ENCODE data around the gene PACSIN2.

The PACSIN2 gene

GRCh38 chr22:42950281-42950680 lies 64.7 kb downstream of the PACSIN2 start:
- in situ Hi-C loops (cut with HindIII; ENCODE audit: low sequenced_read_pairs), result no loop called here
- H3K4me3 ChIP-seq (ENCODE audit: low read depth, low read length), result no peak overlapping the region
- no peak for DNase-seq (ENCODE audit: low read depth)
- no peak for TF ChIP-seq CTCF (IDR thresholded peaks at IDR 0.05; ENCODE audit: low read depth, low read length, missing control alignments)

GRCh38 chr22:42949159-42949558 lies 65.8 kb downstream of the PACSIN2 start:
- no peak for TF ChIP-seq CTCF (IDR thresholded peaks at IDR 0.05; ENCODE audit: low read depth, low read length, missing control alignments)
- DNase-seq (ENCODE audit: low read depth), result no peak
- no peak overlapping the region for H3K4me3 ChIP-seq (ENCODE audit: low read depth, low read length)
- in situ Hi-C loops (cut with HindIII; ENCODE audit: low sequenced_read_pairs), result no loop called here

- in situ Hi-C loops (cut with HindIII; ENCODE audit: low sequenced_read_pairs), result no loop called here
- no peak for TF ChIP-seq CTCF (IDR thresholded peaks at IDR 0.05; ENCODE audit: low read depth, low read length, missing control alignments)
- no peak overlapping the region for H3K4me3 ChIP-seq (ENCODE audit: low read depth, low read length)
- no peak for DNase-seq (ENCODE audit: low read depth)
Measured at GRCh38 chr22:42948294-42948693, 66.7 kb downstream of the PACSIN2 start.

GRCh38 chr22:42947211-42947990 lies 67.5 kb downstream of the PACSIN2 start:
- no peak overlapping the region for H3K4me3 ChIP-seq (ENCODE audit: low read depth, low read length)
- in situ Hi-C loops (cut with HindIII; ENCODE audit: low sequenced_read_pairs), result no loop called here
- no peak for TF ChIP-seq CTCF (IDR thresholded peaks at IDR 0.05; ENCODE audit: low read depth, low read length, missing control alignments)
- DNase-seq (ENCODE audit: low read depth), result no peak

GRCh38 chr22:42946546-42947198 lies 68.3 kb downstream of the PACSIN2 start:
- H3K4me3 ChIP-seq (ENCODE audit: low read depth, low read length), result no peak overlapping the region
- DNase-seq (ENCODE audit: low read depth), result no peak
- TF ChIP-seq CTCF (IDR thresholded peaks at IDR 0.05; ENCODE audit: low read depth, low read length, missing control alignments), result no peak
- in situ Hi-C loops (cut with HindIII; ENCODE audit: low sequenced_read_pairs), result no loop called here

- no peak overlapping the region for H3K4me3 ChIP-seq (ENCODE audit: low read depth, low read length)
- DNase-seq (ENCODE audit: low read depth), result no peak
- in situ Hi-C loops (cut with HindIII; ENCODE audit: low sequenced_read_pairs), result no loop called here
- no peak for TF ChIP-seq CTCF (IDR thresholded peaks at IDR 0.05; ENCODE audit: low read depth, low read length, missing control alignments)
Measured at GRCh38 chr22:42945736-42946135, 69.2 kb downstream of the PACSIN2 start.
